Tibial nerve (tissue), 4 donors: ENCODE results near the gene FAM114A1. TPM values are rescaled to one million over a fixed set of nuclear protein-coding genes. Genes with fewer than 3 reads are reported as not detected.

ENCODE experiments used
- DNase-seq, 2 donors: peaks; one replicate each; pipeline ENCODE4 v3.0.0-alpha.2; 2019; ENCODE audit warnings: low spot score in 2 of 2
- H3K27ac ChIP-seq, 4 donors: fragments of 200-600 bp; sonication (generic) in 3 of 4; one replicate each; pipeline ENCODE4 v1.5.1; 2017 to 2019; ENCODE audit warnings: mild to moderate bottlenecking in 1 of 4
- H3K27me3 ChIP-seq, 2 donors: fragments of 200-600 bp; sonication (generic) in 1 of 2; one replicate each; pipeline versions ENCODE4 v1.5.1 to v1.6.0; 2017 to 2019
- H3K36me3 ChIP-seq, 3 donors: fragments of 200-600 bp; sonication (generic); one replicate each; pipeline ENCODE4 v1.5.1; 2018 to 2019
- H3K4me1 ChIP-seq, 4 donors: fragments of 200-600 bp; sonication (generic) in 3 of 4; one replicate each; pipeline ENCODE4 v1.5.1; 2017 to 2019
- H3K4me3 ChIP-seq, 4 donors: fragments of 200-600 bp; sonication (generic) in 3 of 4; one replicate each; pipeline ENCODE4 v1.5.1; 2017 to 2019; ENCODE audit warnings: mild to moderate bottlenecking in 1 of 4, moderate library complexity in 1 of 4
- H3K9me3 ChIP-seq, 4 donors: fragments of 200-600 bp; sonication (generic) in 3 of 4; one replicate each; pipeline ENCODE4 v1.5.1; 2017 to 2019
- CTCF ChIP-seq, 5 experiments: fragments of 200-600 bp in 3 of 5; fragments of 450-650 bp in 2 of 5; sonication (generic) in 3 of 5; IDR thresholded peaks; one replicate each; pipeline ENCODE4 v1.5.1; 2016 to 2019; ENCODE audit warnings: antibody characterized with exemption in 5 of 5, mild to moderate bottlenecking in 3 of 5, moderate library complexity in 2 of 5
- EP300 ChIP-seq, 2 donors: sonication (generic); formaldehyde crosslinking; IDR thresholded peaks; one replicate each; pipeline ENCODE4 v1.6.1; 2017; ENCODE audit warnings: antibody characterized with exemption in 2 of 2, mild to moderate bottlenecking in 1 of 2
- POLR2A ChIP-seq, 2 donors: fragments of 450-650 bp; IDR thresholded peaks; one replicate each; pipeline ENCODE4 v1.6.1; 2017; ENCODE audit warnings: antibody characterized with exemption in 2 of 2, mild to moderate bottlenecking in 2 of 2, moderate library complexity in 2 of 2
- WGBS, 2 donors: methylation state at CpG; one replicate each; pipeline ENCODE4 v1.1.5; 2018; 5-methylcytosine and 5-hydroxymethylcytosine counted together
- total RNA-seq, 4 donors: library from RNA; depleted of rRNA; stranded (reverse); fragments of >200 nt; gene quantifications; one replicate each; pipeline ENCODE4 v1.1.0, GENCODE V29; 2016

Gene FAM114A1
- total RNA-seq, 4 donors from 2014 or later = 70.4 to 111 (median 98.2) TPM

GRCh38 chr4:38917481-38918025 lies 49.9 kb downstream of the FAM114A1 start:
- no peaks in the 10 kb centered on the region for H3K27me3 ChIP-seq
- H3K9me3 ChIP-seq = no peaks in the 10 kb centered on the region
- H3K4me3 ChIP-seq = no peak overlapping the region
- H3K36me3 ChIP-seq = peaks cover 4 to 98% (median 11%) of the 10 kb centered on the region in 3 donors
- DNase-seq = no peak
- 89 to 91% methylated on average over 8 of the region's 8 CpGs for WGBS, 2 donors
- no peak overlapping the region for H3K27ac ChIP-seq
- no peaks in the 10 kb centered on the region for H3K4me1 ChIP-seq
- TF ChIP-seq CTCF (IDR thresholded peaks at IDR 0.05) (no peak), POLR2A (IDR thresholded peaks at IDR 0.05) (no peak), EP300 (IDR thresholded peaks at IDR 0.05) (no peak)

GRCh38 chr4:38919494-38919893 lies 51.9 kb downstream of the FAM114A1 start:
- no peaks in the 10 kb centered on the region for H3K9me3 ChIP-seq
- no peak for DNase-seq
- no peak overlapping the region for H3K27ac ChIP-seq
- WGBS, 2 donors = 94 to 95% methylated on average over 3 of the region's 3 CpGs
- H3K4me1 ChIP-seq = peaks cover 0 to 12% (median 0%) of the 10 kb centered on the region in 4 donors
- TF ChIP-seq CTCF (IDR thresholded peaks at IDR 0.05) (no peak), EP300 (IDR thresholded peaks at IDR 0.05) (no peak), POLR2A (IDR thresholded peaks at IDR 0.05) (no peak)
- H3K4me3 ChIP-seq = no peak overlapping the region
- no peaks in the 10 kb centered on the region for H3K27me3 ChIP-seq
- H3K36me3 ChIP-seq = peaks cover 4 to 86% (median 14%) of the 10 kb centered on the region in 3 donors

GRCh38 chr4:38920186-38920585 lies 52.6 kb downstream of the FAM114A1 start:
- Histone ChIP-seq H3K36me3 (peaks cover 3 to 86% (median 14%) of the 10 kb centered on the region in 3 donors), H3K4me3 (no peak overlapping the region), H3K9me3 (no peaks in the 10 kb centered on the region), H3K4me1 (peaks cover 0 to 16% (median 0%) of the 10 kb centered on the region in 4 donors), H3K27me3 (no peaks in the 10 kb centered on the region), H3K27ac (no peak overlapping the region)
- no peak for DNase-seq
- WGBS, 2 donors = 67 to 83% methylated on average over 2 of the region's 2 CpGs
- TF ChIP-seq POLR2A (IDR thresholded peaks at IDR 0.05) (no peak), EP300 (IDR thresholded peaks at IDR 0.05) (no peak), CTCF (IDR thresholded peaks at IDR 0.05) (no peak)

GRCh38 chr4:38920677-38921076 lies 53.1 kb downstream of the FAM114A1 start:
- Histone ChIP-seq H3K27me3 (no peaks in the 10 kb centered on the region), H3K27ac (no peak overlapping the region), H3K9me3 (no peaks in the 10 kb centered on the region), H3K4me3 (no peak overlapping the region), H3K4me1 (peaks cover 0 to 16% (median 0%) of the 10 kb centered on the region in 4 donors), H3K36me3 (peaks cover 0 to 82% (median 13%) of the 10 kb centered on the region in 3 donors)
- WGBS, 2 donors = 72 to 79% methylated on average over 6 of the region's 6 CpGs
- TF ChIP-seq CTCF (IDR thresholded peaks at IDR 0.05) (no peak), POLR2A (IDR thresholded peaks at IDR 0.05) (no peak), EP300 (IDR thresholded peaks at IDR 0.05) (no peak)
- no peak for DNase-seq

GRCh38 chr4:38921151-38921550 lies 53.5 kb downstream of the FAM114A1 start:
- 80 to 87% methylated on average over 3 of the region's 3 CpGs for WGBS, 2 donors
- no peaks in the 10 kb centered on the region for H3K27me3 ChIP-seq
- H3K4me3 ChIP-seq = no peak overlapping the region
- H3K9me3 ChIP-seq = no peaks in the 10 kb centered on the region
- DNase-seq = no peak
- H3K36me3 ChIP-seq = peaks cover 0 to 82% (median 9%) of the 10 kb centered on the region in 3 donors
- peaks cover 0 to 20% (median 0%) of the 10 kb centered on the region in 4 donors for H3K4me1 ChIP-seq
- no peak overlapping the region for H3K27ac ChIP-seq
- TF ChIP-seq CTCF (IDR thresholded peaks at IDR 0.05) (no peak), EP300 (IDR thresholded peaks at IDR 0.05) (no peak), POLR2A (IDR thresholded peaks at IDR 0.05) (no peak)
